CMK (cell line): ENCODE data around the gene DOLPP1.
"Not testable (repeated sequence)": the region's sequence is repeated elsewhere in the genome, so short reads cannot be mapped to it uniquely, and the experiment has no call there.

Source experiments
- DNase-seq: peaks from one replicate; pipeline ENCODE4 v3.0.0-alpha.2; 2010; ENCODE audit warnings: low read depth

Gene DOLPP1

GRCh38 chr9:129111528-129112151, 30.7 kb downstream of the DOLPP1 start:
- peak; percentile 48 for DNase-seq

- not testable (repeated sequence) for DNase-seq
Observed at GRCh38 chr9:129112526-129112925, 31.6 kb downstream of the DOLPP1 start.

GRCh38 chr9:129113645-129114304, 32.9 kb downstream of the DOLPP1 start:
- no peak for DNase-seq

- DNase-seq: no peak
Observed at GRCh38 chr9:129118799-129119198, 37.9 kb downstream of the DOLPP1 start.

DNA sequence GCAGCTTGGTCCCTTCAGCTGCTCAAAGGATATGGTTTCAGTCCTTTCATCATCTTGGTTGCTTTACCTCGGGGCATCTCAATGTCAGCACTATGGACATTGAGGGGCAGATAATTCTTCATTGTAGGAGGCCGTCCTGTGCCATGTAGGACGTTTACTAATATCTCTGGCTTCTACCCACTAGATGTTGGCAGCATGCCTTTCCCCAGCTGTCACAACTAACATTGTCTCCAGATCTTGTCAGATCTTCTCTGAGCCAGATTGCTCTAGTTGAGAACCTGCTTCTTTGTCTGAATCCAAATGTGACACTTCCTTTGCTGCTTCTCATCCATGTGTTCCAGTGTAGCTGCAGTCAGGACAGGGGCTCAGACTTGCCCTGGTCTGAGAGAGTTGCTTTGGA, 40.6 kb downstream of the DOLPP1 start:
- DNase-seq: no peak

- no peak for DNase-seq
Observed at GRCh38 chr9:129122133-129122532, 41.2 kb downstream of the DOLPP1 start.

- DNase-seq: not testable (repeated sequence)
Observed at GRCh38 chr9:129122976-129123375, 42.1 kb downstream of the DOLPP1 start.

DNA sequence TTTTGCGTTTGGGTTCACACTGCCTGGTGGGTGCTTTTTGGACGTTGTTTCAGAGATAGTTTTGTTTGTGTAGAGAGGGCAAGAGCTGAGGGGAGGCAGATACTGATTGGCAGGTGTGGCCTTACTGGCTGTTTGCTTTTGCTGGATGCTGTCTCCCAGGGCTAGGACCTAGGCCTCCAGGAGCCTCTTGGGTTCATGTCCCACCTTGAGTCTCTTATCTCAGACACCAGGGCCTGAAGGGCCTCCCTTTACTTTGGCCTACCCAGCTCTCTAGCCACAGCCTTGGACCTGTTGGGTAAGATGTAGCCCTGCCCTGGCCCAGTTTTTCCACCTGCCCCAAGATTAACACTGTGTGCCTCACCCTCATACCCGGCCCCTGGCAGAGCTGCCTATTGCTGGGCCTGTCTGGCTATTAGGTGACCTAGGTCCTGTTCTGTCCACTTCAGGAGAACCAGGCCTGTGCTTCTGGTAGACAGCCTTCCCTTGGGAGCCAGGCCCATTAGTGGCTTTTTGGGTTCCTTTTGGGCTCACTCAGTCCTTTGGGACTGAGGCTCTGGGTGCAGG, 43.7 kb downstream of the DOLPP1 start:
- DNase-seq: no peak

GRCh38 chr9:129125478-129125877, 44.6 kb downstream of the DOLPP1 start:
- no peak for DNase-seq

- DNase-seq: no peak
Observed at GRCh38 chr9:129126749-129127618, 46.1 kb downstream of the DOLPP1 start.

GRCh38 chr9:129128689-129129088, 47.8 kb downstream of the DOLPP1 start:
- DNase-seq: no peak

- DNase-seq: not testable (repeated sequence)
Observed at GRCh38 chr9:129130271-129130670, 49.4 kb downstream of the DOLPP1 start.

GRCh38 chr9:129130791-129131190, 49.9 kb downstream of the DOLPP1 start:
- no peak for DNase-seq

GRCh38 chr9:129131300-129132145, 50.6 kb downstream of the DOLPP1 start:
- no peak for DNase-seq

DNA sequence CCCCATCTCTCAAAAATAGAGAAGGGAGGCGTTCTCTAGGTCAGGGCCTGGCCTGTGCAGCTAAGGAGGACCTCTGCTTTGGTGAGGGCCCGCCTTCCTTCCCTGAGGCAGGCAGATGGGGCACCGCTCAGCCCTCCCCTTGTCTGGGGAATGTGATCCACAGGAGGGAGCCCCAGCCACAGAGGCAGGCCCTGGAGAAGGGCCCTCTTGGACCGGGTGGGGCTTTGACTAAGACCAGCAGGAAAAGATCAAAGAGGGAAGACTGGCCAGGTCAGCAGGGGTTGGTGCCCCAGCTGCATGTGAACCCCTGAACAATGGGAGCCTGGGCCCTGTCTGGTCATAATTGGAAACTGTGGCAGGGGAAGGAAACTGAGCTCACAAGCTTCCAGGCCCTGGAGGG, 52.2 kb downstream of the DOLPP1 start:
- no peak for DNase-seq

- DNase-seq: no peak
Observed at GRCh38 chr9:129135476-129135875, 54.6 kb downstream of the DOLPP1 start.

- DNase-seq: no peak
Observed at GRCh38 chr9:129136446-129137035, 55.6 kb downstream of the DOLPP1 start.

- no peak for DNase-seq
Observed at GRCh38 chr9:129137292-129138143, 56.6 kb downstream of the DOLPP1 start.

DNA sequence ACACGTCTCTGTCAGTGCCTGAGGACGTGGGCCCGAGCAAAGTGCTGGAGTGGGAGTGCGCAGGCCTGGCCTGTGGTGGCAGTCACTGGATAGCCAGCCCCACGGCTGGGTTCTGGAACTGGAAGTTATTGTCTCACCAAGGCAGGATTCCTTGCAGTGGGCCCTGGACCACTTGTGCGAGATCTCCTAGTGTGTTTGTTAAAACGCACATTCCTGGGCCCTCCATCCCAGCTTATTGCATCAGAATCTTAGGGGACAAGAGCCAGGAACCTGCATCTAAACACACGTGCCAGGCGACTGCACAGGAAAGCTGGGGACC, 57.2 kb downstream of the DOLPP1 start:
- DNase-seq: no peak

DNA sequence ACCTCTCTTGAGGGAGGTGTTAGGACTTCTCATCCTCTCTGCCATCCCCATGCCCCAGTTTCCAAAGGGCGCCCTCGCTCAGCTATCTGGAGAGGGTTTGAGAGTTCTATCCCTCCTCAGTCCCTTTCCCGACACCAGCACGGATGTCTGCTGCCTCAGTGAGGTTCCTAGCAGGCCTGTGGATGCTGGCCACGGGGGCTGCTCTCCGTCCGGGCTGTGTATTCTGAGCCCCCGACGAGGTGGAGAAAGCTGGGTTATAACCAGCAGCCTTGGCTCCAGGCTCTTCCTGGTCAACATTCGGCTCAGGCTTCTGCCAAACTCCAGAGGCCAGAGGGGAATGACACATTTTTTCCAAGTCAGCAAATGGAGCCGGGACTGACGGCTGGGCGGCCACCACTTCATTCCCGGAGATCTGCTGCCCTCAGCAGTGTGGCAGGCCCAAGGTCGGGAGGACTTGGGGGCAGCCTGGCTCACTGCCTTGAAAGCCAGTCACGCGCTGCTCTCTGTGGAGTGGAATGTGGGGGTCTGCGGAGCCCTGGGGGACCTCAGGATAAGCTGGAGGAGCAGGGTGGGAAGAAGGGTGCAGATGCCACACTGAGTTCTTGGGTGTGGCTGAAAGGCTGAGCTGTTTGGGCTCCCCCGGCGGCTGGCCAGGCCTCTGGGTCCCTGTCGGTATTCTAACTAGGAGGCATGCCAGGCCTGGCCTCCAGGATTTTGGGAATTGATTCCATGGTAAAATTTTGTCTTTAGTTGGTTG, 57.7 kb downstream of the DOLPP1 start:
- no peak for DNase-seq
